ENCODE results near the gene ZFP91.
A peak's percentile ranks its signal among the peaks of the same experiment; 100 is the strongest.
"Not testable (repeated sequence)": the region's sequence is repeated elsewhere in the genome, so short reads cannot be mapped to it uniquely, and the experiment has no call there.

ZFP91 gene

DNA sequence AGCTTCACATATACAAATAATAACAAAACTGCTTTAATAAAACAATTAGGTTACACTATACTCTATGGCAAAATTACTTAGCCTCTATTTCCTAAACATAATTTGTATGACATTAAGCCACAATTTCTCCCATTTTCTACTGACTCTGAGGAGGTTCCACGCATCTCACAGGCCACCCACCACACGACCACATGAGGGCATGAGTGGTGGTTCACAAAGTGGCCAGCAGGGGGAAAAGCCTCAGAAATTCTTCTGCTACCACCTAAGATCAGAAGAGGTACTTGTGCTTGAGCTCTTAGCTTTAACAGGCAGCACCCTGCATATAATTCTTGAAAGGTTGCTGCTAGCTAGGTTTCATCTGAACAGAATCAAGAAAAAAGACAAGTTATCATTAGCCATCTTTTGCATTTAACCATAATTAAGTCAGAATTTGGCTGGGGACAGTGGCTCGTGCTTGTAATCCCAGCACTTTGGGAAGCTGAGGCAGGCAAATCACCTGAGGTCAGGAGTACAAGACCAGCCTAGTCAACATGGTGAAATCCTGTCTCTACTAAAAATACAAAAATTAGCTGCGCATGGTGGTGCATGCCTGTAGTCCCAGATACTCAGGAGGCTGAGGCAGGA is 10.9 kb upstream of the ZFP91 start:
- Histone ChIP-seq H3K27ac (ENCODE audit: low read depth, low read length) (no peak overlapping the region), H3K36me3 (ENCODE audit: control insufficient read depth in 1 of 2, insufficient read depth in 2 of 2, low read length in 2 of 2) (peaks cover 16 to 25% of the 10 kb centered on the region in 2 donors)

DNA sequence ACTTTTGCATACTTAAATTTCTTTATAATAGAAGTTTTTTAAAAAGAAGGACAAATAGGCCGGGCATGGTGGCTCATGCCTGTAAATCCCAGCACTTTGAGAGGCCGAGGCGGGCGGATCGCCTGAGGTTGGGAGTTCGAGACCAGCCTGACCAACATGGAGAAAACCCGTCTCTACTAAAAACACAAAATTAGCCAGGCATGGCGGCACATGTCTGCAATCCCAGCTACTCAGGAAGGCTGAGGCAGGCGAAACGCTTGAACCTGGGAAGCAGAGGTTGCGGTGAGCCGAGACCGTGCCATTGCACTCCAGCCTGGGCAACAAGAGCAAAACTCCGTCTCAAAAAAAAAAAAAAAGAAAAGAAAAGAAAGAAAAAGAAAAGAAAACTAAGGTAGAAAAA is 6.0 kb upstream of the ZFP91 start:
- Histone ChIP-seq H3K4me3 (ENCODE audit: low read depth in 1 of 2, low read length in 2 of 2) (peak overlapping the region in 1 of 2 donors; percentile 45), H3K4me1 (ENCODE audit: control insufficient read depth in 1 of 2, insufficient read depth in 2 of 2, low read length in 2 of 2) (peaks cover 18 to 27% of the 10 kb centered on the region in 2 donors), H3K36me3 (ENCODE audit: control insufficient read depth in 1 of 2, insufficient read depth in 2 of 2, low read length in 2 of 2) (peaks cover 8 to 12% of the 10 kb centered on the region in 2 donors)
- not testable (repeated sequence) for H3K27me3 ChIP-seq (ENCODE audit: control insufficient read depth in 1 of 2, insufficient read depth in 2 of 2, low read length in 2 of 2); H3K9ac ChIP-seq (ENCODE audit: low read depth in 1 of 2, low read length in 2 of 2); H3K27ac ChIP-seq (ENCODE audit: low read depth, low read length); H3K9me3 ChIP-seq (ENCODE audit: control insufficient read depth in 1 of 2, low read length in 2 of 2)

More for the DNA sequence above, 10.9 kb upstream of the ZFP91 start:
- Histone ChIP-seq H3K9me3 (ENCODE audit: control insufficient read depth in 1 of 2, low read length in 2 of 2) (no peaks in the 10 kb centered on the region), H3K9ac (ENCODE audit: low read depth in 1 of 2, low read length in 2 of 2) (no peak overlapping the region), H3K4me1 (ENCODE audit: control insufficient read depth in 1 of 2, insufficient read depth in 2 of 2, low read length in 2 of 2) (peaks cover 4 to 8% of the 10 kb centered on the region in 2 donors), H3K27me3 (ENCODE audit: control insufficient read depth in 1 of 2, insufficient read depth in 2 of 2, low read length in 2 of 2) (no peaks in the 10 kb centered on the region), H3K4me3 (ENCODE audit: low read depth in 1 of 2, low read length in 2 of 2) (no peak overlapping the region)

DNA sequence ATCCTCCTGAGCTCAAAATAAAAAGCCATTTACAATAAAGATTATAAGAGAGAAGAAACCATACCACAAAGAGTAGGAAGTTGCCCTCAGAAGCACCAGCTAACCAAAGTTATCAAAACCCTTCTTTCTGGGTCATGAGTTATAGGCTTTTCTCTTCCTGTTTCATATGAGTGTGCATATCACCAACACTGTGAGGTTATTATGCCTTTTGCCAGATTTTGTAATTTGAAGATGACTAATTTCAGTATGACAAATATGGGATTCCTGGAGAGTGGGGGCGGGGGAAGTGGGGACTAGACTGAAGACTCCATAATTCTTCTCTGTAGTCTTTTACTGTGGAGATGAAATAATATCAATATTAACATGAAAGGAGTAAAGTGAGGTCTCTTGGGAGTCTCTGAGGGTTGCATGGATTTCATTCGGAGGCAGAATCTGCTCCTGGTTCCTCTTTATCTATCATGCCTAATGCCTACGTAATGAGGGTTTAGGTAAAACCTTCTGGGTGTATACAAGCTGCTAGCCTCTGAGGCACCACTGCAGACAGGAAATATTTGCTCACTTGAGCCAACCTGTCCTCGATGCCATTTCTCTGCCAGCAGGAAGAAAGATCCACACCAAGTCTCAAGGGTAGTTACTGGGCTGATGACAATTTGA is 5.3 kb upstream of the ZFP91 start:
- H3K27me3 ChIP-seq (ENCODE audit: control insufficient read depth in 1 of 2, insufficient read depth in 2 of 2, low read length in 2 of 2), result no peaks in the 10 kb centered on the region
- H3K4me3 ChIP-seq (ENCODE audit: low read depth in 1 of 2, low read length in 2 of 2), result peak overlapping the region; percentile 45 to 60

DNA sequence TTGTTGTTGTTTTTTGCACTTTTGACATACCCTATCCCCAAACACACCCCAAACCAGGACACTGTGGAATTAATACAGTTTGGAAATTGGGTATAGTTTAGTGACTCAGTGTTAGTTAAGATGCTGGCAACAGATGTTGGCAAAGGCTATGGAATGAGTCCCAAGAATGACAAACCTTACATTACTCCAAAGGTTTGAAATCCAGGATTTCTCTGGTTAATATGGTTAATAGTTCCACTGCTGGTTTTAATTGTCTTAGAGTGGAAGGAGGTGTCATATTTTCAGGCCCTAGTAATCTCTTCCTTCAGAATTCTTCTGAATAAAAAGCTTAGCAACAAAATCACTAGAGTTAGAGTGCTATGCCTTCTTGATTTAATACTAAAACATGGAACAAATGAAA is 4.0 kb upstream of the ZFP91 start:
- peaks cover 18 to 27% of the 10 kb centered on the region in 2 donors for H3K4me1 ChIP-seq (ENCODE audit: control insufficient read depth in 1 of 2, insufficient read depth in 2 of 2, low read length in 2 of 2)
- peak overlapping the region; percentile 56 to 60 for H3K4me3 ChIP-seq (ENCODE audit: low read depth in 1 of 2, low read length in 2 of 2)
- no peak overlapping the region for H3K27ac ChIP-seq (ENCODE audit: low read depth, low read length)
- H3K27me3 ChIP-seq (ENCODE audit: control insufficient read depth in 1 of 2, insufficient read depth in 2 of 2, low read length in 2 of 2), result no peaks in the 10 kb centered on the region
- peaks cover under 1 to 4% of the 10 kb centered on the region in 2 donors for H3K36me3 ChIP-seq (ENCODE audit: control insufficient read depth in 1 of 2, insufficient read depth in 2 of 2, low read length in 2 of 2)
- peak overlapping the region in 1 of 2 donors; percentile 50 for H3K9ac ChIP-seq (ENCODE audit: low read depth in 1 of 2, low read length in 2 of 2)
- H3K9me3 ChIP-seq (ENCODE audit: control insufficient read depth in 1 of 2, low read length in 2 of 2), result no peaks in the 10 kb centered on the region

More for the DNA sequence above, 5.3 kb upstream of the ZFP91 start:
- Histone ChIP-seq H3K9me3 (ENCODE audit: control insufficient read depth in 1 of 2, low read length in 2 of 2) (no peaks in the 10 kb centered on the region), H3K36me3 (ENCODE audit: control insufficient read depth in 1 of 2, insufficient read depth in 2 of 2, low read length in 2 of 2) (peaks cover 8 to 10% of the 10 kb centered on the region in 2 donors), H3K4me1 (ENCODE audit: control insufficient read depth in 1 of 2, insufficient read depth in 2 of 2, low read length in 2 of 2) (peaks cover 18 to 27% of the 10 kb centered on the region in 2 donors), H3K9ac (ENCODE audit: low read depth in 1 of 2, low read length in 2 of 2) (peak overlapping the region in 1 of 2 donors; percentile 27), H3K27ac (ENCODE audit: low read depth, low read length) (peak overlapping the region; percentile 46)

DNA sequence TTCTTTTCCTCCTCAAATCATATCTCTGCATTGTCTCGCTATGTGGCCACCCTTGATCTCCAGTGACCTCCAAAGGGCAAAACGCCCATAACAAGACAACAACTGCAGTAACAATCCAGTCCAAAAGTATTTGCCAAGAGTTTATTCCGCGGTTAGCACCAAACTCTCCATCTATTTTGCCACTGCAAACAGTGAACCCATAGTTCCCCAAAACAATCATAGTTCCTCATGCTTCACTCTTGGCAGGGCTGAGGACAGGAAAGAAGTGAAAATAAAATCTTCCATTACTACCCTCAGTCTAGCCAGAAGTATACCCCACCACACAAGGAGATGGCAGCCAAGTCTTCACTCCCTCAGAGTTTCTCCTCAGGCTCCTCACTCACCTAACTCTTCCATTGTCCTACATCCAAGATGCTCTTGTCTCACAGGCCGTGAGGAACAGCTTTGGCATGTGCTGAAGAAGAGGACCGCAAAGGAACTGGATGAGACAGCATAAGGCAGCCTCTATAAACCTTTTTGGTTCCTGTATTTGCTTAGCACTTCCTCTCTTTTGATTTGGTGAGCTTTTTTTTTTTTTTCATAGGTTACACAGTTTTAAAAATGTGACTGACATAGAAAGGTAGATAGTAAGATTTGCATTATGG is 3.4 kb upstream of the ZFP91 start, which contains the start of gene LPXN:
Gene LPXN, minus strand, starts transcription at position 480 of the 644 bp plus-strand sequence. Its CDS starts 84 bp downstream, at position 396.
- H3K4me1 ChIP-seq (ENCODE audit: control insufficient read depth in 1 of 2, insufficient read depth in 2 of 2, low read length in 2 of 2), result peaks cover 22 to 33% of the 10 kb centered on the region in 2 donors
- no peaks in the 10 kb centered on the region for H3K9me3 ChIP-seq (ENCODE audit: control insufficient read depth in 1 of 2, low read length in 2 of 2)
- peak within 1 kb of the TSS; percentile 99 for H3K27ac ChIP-seq (ENCODE audit: low read depth, low read length)
- H3K27me3 ChIP-seq (ENCODE audit: control insufficient read depth in 1 of 2, insufficient read depth in 2 of 2, low read length in 2 of 2), result no peaks in the 10 kb centered on the region
- peaks cover 0 to under 1% of the 10 kb centered on the region in 2 donors for H3K36me3 ChIP-seq (ENCODE audit: control insufficient read depth in 1 of 2, insufficient read depth in 2 of 2, low read length in 2 of 2)
- peak within 1 kb of the TSS; percentile 99 for H3K9ac ChIP-seq (ENCODE audit: low read depth in 1 of 2, low read length in 2 of 2)
- peak within 1 kb of the TSS; percentile 90 to 92 for H3K4me3 ChIP-seq (ENCODE audit: low read depth in 1 of 2, low read length in 2 of 2)

DNA sequence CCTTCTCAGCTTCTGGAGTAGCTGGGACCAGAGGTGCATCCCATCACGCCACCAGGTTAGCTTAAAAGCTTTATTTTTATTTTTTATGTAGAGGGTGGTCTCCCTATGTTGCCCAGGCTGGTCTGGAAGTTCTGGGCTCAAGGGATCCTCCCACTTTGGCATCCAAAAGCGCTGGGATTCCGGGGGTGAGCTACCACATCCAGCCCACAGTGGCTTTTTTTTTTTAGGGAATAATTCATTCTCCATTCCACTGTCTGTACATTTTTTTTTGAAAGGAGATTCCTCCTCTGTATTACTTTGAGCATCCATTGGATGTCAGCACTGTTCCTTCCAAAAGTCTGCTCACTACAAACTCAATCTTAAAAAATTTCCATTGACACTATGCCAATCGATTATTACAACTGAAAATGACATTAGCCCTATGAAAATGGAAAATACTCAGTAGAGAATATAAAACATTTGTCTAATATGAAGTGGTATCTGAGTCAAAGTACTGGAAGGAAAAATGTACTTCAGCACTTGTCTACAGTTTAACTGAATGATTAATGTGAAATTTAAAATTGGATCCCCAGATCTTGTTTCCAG is 1.9 kb upstream of the ZFP91 start:
- H3K36me3 ChIP-seq (ENCODE audit: control insufficient read depth in 1 of 2, insufficient read depth in 2 of 2, low read length in 2 of 2), result no peaks in the 10 kb centered on the region
- H3K27me3 ChIP-seq (ENCODE audit: control insufficient read depth in 1 of 2, insufficient read depth in 2 of 2, low read length in 2 of 2), result no peaks in the 10 kb centered on the region
- peak overlapping the region; percentile 99 for H3K27ac ChIP-seq (ENCODE audit: low read depth, low read length)
- no peaks in the 10 kb centered on the region for H3K9me3 ChIP-seq (ENCODE audit: control insufficient read depth in 1 of 2, low read length in 2 of 2)
- peak overlapping the region; percentile 90 to 92 for H3K4me3 ChIP-seq (ENCODE audit: low read depth in 1 of 2, low read length in 2 of 2)
- H3K4me1 ChIP-seq (ENCODE audit: control insufficient read depth in 1 of 2, insufficient read depth in 2 of 2, low read length in 2 of 2), result peaks cover 36 to 42% of the 10 kb centered on the region in 2 donors
- peak overlapping the region; percentile 99 for H3K9ac ChIP-seq (ENCODE audit: low read depth in 1 of 2, low read length in 2 of 2)

DNA sequence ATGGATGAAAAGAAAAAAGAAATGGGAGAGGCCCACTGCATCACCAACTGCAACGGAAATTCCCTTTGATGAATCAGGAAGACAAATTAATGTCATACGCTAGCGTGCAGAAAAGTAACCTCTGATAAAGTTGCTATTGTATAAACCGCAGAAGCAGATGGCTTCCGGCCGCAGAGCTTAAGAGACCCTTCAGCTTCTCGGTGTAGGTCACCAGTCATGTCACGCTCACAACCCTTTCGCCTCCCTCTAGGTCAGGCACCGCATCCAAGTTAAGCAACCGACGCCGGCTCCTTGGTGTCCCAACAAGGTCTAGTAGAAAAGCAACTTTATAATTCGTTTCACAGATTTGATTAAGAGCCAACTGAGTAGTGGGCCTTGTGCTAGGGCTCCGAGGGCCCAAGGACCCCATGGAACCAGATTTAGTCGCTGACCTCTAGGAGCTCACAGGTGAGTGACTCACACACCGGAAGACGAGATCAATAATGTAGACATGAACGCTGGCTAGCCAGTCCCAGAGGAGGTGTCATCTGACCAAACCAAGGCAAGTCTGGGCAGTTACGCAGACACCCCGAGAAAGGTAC is 1.2 kb upstream of the ZFP91 start:
- Histone ChIP-seq H3K9ac (ENCODE audit: low read depth in 1 of 2, low read length in 2 of 2) (peak overlapping the region; percentile 99), H3K27me3 (ENCODE audit: control insufficient read depth in 1 of 2, insufficient read depth in 2 of 2, low read length in 2 of 2) (no peaks in the 10 kb centered on the region), H3K27ac (ENCODE audit: low read depth, low read length) (peak overlapping the region; percentile 99), H3K9me3 (ENCODE audit: control insufficient read depth in 1 of 2, low read length in 2 of 2) (no peaks in the 10 kb centered on the region), H3K4me1 (ENCODE audit: control insufficient read depth in 1 of 2, insufficient read depth in 2 of 2, low read length in 2 of 2) (peaks cover 36 to 45% of the 10 kb centered on the region in 2 donors), H3K4me3 (ENCODE audit: low read depth in 1 of 2, low read length in 2 of 2) (peak overlapping the region; percentile 90 to 92), H3K36me3 (ENCODE audit: control insufficient read depth in 1 of 2, insufficient read depth in 2 of 2, low read length in 2 of 2) (no peaks in the 10 kb centered on the region)

DNA sequence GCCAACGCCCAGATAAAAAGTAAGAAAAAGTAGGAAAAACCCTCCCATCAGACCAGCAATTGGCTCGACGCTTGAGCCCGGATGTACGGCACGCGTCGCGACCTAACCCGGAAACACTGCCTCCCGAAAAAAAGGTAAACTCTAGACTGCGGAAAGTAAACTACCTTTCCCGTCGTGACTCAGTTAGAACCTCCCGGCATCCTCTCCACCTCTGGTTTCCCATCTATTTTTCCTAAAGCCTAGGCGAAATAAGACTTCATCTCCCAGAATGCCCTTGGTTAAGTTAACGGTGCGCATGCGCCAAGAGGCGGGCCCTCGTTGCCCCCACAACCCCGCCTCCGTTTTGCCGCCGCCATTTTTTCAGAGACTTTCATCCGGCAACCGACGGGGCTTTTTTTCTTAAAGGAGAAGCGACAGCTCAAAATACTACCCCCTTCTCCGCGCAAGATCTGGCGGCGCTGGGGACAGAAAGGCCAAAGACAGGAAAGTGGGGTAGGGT is 678 bp upstream of the ZFP91 start:
- Histone ChIP-seq H3K4me1 (ENCODE audit: control insufficient read depth in 1 of 2, insufficient read depth in 2 of 2, low read length in 2 of 2) (peaks cover 36 to 51% of the 10 kb centered on the region in 2 donors), H3K9me3 (ENCODE audit: control insufficient read depth in 1 of 2, low read length in 2 of 2) (no peaks in the 10 kb centered on the region), H3K4me3 (ENCODE audit: low read depth in 1 of 2, low read length in 2 of 2) (peak overlapping the region; percentile 90 to 92), H3K27me3 (ENCODE audit: control insufficient read depth in 1 of 2, insufficient read depth in 2 of 2, low read length in 2 of 2) (no peaks in the 10 kb centered on the region), H3K36me3 (ENCODE audit: control insufficient read depth in 1 of 2, insufficient read depth in 2 of 2, low read length in 2 of 2) (no peaks in the 10 kb centered on the region), H3K9ac (ENCODE audit: low read depth in 1 of 2, low read length in 2 of 2) (peak overlapping the region; percentile 99), H3K27ac (ENCODE audit: low read depth, low read length) (peak overlapping the region; percentile 99)

DNA sequence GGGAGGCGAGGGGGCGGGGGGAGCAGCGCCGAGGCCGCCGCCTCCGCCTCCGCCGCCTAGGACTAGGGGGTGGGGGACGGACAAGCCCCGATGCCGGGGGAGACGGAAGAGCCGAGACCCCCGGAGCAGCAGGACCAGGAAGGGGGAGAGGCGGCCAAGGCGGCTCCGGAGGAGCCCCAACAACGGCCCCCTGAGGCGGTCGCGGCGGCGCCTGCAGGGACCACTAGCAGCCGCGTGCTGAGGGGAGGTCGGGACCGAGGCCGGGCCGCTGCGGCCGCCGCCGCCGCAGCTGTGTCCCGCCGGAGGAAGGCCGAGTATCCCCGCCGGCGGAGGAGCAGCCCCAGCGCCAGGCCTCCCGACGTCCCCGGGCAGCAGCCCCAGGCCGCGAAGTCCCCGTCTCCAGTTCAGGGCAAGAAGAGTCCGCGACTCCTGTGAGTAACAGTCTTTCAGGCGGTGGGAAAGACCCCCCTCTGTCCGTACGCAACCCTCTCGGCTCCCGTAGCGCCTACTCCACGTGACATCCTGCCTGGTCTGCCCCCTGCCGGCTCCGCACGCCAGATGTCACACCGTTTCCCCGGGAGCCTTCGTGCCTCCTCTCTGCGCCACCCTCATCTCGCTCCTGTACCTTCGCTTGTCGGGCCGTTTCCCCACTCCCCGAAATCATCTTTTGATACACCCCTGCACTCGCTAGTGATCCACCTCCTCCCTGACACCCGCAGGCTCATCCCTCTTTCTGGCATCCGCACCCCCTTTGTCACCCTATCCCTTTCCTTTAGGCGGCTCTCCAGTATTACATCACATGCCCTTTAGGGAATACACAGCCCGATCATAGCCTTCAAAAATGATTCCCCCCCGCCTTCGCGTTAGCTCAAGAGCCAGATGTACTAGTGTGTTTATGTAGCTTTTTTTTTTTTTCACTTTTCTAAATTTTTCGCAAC is 598 bp downstream of the ZFP91 start:
- H3K9me3 ChIP-seq (ENCODE audit: control insufficient read depth in 1 of 2, low read length in 2 of 2), result no peaks in the 10 kb centered on the region
- peaks cover 41 to 60% of the 10 kb centered on the region in 2 donors for H3K4me1 ChIP-seq (ENCODE audit: control insufficient read depth in 1 of 2, insufficient read depth in 2 of 2, low read length in 2 of 2)
- peak overlapping the region; percentile 92 to 96 for H3K4me3 ChIP-seq (ENCODE audit: low read depth in 1 of 2, low read length in 2 of 2)
- peak overlapping the region; percentile 98 for H3K27ac ChIP-seq (ENCODE audit: low read depth, low read length)
- H3K36me3 ChIP-seq (ENCODE audit: control insufficient read depth in 1 of 2, insufficient read depth in 2 of 2, low read length in 2 of 2), result no peaks in the 10 kb centered on the region
- peak overlapping the region; percentile 86 to 97 for H3K9ac ChIP-seq (ENCODE audit: low read depth in 1 of 2, low read length in 2 of 2)
- H3K27me3 ChIP-seq (ENCODE audit: control insufficient read depth in 1 of 2, insufficient read depth in 2 of 2, low read length in 2 of 2), result no peaks in the 10 kb centered on the region
